ENCODE measurements around the gene PLEKHD1.

DNA sequence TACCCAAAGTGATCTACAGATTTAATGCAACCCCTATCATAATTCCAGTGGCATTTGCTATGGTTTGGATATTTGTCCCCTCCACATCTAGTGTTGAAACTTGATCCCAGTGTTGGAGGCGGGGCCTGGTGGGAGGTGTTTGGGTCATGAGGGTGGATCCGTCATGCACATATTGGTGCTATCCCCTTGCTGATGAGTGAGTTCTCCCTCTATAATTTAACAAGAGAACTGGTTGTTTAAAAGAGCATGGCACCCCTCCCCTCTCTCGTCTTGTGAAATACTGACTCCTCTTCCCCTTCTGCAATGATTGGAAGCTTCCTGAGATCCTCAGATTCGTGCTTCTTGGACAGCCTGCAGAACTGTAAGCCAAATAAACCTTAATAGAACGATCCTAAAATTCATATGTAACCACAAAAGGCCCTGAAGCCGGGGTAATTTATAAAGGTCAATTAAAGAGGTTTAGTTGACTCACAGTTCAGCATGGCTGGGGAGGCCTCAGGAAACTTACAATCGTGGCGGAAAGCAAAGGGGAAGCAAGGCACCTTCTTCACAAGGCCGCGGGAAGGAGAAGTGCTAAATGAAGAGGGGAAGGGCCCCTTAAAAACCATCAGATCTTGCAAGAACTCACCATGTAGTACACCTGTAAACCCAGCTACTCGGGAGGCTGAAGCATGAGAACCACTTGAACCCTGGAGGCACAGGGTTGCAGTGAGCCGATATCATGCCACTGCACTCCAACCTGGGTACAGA, 44.8 kb upstream of the PLEKHD1 start:
- TF ChIP-seq, protein P1, sequence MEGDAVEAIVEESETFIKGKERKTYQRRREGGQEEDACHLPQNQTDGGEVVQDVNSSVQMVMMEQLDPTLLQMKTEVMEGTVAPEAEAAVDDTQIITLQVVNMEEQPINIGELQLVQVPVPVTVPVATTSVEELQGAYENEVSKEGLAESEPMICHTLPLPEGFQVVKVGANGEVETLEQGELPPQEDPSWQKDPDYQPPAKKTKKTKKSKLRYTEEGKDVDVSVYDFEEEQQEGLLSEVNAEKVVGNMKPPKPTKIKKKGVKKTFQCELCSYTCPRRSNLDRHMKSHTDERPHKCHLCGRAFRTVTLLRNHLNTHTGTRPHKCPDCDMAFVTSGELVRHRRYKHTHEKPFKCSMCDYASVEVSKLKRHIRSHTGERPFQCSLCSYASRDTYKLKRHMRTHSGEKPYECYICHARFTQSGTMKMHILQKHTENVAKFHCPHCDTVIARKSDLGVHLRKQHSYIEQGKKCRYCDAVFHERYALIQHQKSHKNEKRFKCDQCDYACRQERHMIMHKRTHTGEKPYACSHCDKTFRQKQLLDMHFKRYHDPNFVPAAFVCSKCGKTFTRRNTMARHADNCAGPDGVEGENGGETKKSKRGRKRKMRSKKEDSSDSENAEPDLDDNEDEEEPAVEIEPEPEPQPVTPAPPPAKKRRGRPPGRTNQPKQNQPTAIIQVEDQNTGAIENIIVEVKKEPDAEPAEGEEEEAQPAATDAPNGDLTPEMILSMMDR (IDR thresholded peaks at IDR 0.05 in 4 of 5, conservative IDR thresholded peaks at IDR 0.05 in 1 of 5): no peak
- TF ChIP-seq POLR2A (IDR thresholded peaks at IDR 0.05): no peak

Data from gastrocnemius medialis (tissue), 4 donors.